GM18507 (cell line): Measurements from ENCODE around the gene SDC1.
"Not testable (repeated sequence)": the region's sequence is repeated elsewhere in the genome, so short reads cannot be mapped to it uniquely, and the experiment has no call there.

Experiments
- DNase-seq: peaks from one replicate; pipeline ENCODE4 v3.0.0; 2011; ENCODE audit warnings: low read depth; ENCODE audit not compliant: insufficient read length; ENCODE audit errors: extremely low spot score
- FAIRE-seq: peaks from 2 replicates; lab custom pipeline; 2011; peaks lifted over from hg19 to GRCh38; lab: Jason Lieb, UNC

Gene SDC1

DNA sequence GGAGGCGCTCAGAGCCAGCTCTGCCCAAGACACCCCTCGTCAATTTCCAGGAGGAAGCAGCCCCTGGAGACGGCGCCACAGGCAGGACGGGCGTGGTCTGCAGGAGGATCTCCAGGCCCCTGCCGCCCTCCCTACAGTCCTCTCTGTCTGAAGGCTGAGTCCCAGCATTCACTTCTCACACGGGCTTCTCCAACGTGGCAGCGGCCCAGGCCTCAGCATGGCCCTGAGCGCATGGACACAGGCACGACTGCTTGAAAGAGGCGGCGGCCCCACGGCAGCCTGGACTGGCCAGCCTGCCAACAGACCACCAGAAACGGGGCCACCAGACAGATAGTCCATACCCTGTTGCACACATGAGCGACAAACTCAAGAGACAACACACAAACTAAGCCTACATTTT is 23.3 kb downstream of the SDC1 start:
- DNase-seq (no peak), FAIRE-seq (no peak)

DNA sequence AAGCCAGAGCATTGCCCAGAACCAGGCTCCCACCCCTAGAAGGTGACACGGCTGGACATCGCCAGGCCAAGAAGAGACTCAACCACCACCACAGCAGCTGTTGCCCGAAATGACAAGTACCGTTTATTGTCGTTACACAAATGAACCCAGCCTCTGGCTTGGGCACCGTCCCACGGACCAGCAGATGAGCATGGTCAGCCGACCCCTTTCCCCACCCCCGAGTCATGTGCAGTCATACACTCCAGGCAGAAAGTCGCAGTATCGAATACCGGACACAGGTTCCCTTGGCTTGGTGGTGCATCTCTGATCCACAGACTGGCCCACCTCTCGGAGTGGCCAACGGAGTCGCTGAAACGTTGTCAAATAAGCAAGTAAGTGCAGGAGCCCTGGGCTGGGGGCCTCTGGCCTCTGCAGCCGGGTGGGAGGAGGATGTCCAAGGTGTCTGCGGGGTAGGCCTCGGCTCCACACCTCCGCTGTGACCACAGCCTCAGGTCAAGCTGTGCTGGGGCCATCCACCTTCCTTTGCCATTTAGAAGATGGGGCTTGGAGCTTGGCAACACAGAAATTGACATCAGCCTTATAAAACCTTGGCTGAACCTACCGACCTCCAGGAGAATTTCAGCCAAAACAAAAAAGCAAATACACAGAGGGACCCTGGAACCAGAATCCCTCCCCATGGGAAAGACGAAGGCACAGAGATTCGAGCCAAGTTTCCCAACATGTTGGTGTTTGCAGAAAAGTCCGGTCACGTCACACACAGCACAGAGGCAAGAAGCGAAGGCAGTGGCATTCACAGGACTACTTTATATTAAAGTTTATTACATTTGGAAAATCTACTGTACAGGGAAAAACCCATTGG is 24.0 kb downstream of the SDC1 start:
- FAIRE-seq (no peak), DNase-seq (no peak)

DNA sequence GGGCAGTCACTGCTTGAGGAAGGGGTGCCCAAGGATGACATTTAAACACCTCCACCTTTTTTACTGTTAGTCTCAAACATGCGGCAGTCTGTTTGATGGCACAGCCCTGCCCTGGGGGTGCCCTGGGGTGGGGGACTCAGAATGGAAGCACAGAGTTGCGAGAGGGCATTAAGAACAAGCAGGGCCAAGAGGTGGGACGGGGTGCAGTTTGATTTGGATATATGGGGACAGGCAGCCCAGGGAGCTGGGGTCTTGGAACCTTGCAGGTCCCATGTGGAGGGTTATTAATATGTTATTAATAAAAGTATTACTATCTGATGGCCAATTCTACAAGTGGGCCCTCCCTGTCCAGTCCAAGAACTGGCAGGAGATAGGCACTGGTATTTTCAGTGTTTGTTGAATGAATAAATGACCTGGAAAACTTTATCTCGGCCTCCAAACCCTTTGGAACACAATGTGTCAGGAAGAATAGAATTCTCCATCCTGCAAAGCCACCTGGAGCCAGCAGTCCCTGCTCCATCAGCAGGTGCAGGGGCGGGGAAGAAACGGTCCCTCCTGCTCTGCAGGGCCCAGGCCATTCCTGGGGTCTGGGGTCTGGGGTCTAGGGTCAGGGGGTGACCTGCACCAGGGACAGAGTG is 25.2 kb downstream of the SDC1 start:
- no peak for FAIRE-seq
- DNase-seq, result no peak

DNA sequence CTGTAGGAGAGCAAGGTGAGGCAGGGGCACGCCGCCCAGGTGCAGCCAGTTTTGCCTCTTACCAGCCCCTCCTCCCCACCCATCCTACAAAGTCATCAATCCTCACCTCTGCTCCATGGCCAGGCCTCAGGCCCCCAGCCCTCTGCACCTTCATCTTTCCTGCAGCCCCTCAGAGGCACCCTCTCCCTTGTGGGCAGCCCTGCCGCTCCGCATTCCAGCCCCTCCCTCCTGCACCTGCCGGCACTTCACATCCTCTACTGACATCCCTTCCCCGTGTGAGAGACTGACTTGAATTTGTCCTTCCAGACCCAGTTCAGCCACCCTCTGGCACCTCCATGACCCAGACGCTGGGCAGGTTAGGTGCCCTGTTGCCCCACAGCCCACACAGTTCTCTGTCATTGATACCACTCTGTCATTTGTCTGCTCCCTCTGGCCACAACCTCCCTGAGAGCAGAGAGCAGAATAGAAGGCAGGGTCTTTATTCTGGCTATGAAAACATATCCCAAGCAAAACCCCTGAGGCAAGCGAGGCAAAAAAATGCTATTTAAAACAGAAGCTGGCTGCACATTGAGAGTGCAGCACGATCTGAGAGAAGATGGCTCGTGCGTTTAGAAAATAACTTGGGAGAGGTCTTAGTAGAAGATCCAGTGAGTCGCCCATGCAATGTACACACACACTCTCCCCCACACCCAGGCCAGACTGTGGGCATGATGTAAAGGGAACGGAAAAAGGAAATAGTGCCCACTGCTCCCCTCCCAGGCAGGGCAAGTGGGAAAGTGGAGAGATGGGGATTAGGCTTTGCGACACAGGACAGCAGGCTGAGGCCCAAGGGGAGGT is 25.9 kb downstream of the SDC1 start:
- DNase-seq (no peak), FAIRE-seq (no peak)

DNA sequence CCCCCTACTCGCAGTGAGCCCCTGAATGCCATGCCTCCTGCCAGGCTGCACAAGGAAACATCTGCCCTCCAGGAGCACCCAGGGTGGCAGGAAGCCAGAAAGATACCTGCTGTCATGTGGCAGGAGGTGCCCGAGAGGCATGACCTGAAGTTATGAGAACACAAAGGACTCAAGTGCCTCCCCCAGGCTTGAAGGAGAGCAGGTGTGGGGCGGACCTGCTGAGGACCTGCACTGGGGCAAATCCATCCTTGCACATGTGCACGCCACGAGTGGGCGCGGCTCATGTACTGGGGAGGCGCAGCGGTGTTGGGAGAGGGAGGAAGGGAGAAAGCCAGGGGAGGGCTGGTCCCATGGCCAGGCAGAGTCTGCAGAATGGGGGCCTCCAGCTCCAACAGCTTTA is 26.9 kb downstream of the SDC1 start:
- FAIRE-seq, result no peak
- DNase-seq, result no peak

DNA sequence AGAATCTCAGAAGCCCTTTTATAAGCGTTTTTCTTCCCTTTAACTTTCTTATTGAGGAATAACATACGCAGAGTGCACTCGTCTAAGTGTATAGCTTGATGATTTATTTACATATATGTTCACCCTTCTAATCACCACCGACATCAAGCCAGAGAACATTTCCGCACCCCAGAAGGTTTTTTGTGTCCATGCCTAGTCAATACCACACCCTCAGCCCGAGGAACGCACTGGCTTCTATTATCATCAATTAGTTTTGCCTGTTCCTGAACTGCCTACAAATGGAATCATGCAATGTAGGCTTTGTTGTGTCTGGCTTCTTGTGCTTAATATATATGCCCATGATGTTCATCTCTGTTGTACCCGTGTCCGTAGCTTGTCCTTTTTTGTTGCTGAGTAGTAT is 27.7 kb downstream of the SDC1 start:
- DNase-seq (no peak), FAIRE-seq (no peak)

DNA sequence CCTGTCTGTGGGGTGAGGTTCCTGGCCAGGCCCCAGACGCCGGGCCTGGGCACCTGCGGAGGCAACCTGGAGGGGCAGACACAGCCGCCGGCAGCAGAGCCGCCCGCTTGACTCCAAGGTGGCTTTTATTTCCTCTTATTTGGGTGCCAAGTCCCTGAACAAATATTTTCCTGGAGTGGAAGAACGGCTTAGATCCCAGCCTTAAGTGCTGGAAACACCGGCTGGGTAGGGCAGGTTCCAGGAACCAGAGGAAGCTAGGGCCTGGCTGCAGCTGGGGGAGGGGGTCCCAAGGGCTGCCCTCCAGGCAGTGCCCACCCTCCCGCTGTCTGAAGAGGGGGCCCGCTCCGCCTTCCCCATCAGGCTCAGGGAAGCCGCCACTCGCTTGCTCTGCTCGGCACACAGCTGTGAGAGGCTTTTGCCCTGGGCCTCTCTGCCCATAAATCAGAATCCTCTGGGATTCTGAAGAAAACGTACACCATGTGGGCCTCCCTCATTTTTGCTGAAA is 28.2 kb downstream of the SDC1 start:
- FAIRE-seq (no peak), DNase-seq (no peak)

DNA sequence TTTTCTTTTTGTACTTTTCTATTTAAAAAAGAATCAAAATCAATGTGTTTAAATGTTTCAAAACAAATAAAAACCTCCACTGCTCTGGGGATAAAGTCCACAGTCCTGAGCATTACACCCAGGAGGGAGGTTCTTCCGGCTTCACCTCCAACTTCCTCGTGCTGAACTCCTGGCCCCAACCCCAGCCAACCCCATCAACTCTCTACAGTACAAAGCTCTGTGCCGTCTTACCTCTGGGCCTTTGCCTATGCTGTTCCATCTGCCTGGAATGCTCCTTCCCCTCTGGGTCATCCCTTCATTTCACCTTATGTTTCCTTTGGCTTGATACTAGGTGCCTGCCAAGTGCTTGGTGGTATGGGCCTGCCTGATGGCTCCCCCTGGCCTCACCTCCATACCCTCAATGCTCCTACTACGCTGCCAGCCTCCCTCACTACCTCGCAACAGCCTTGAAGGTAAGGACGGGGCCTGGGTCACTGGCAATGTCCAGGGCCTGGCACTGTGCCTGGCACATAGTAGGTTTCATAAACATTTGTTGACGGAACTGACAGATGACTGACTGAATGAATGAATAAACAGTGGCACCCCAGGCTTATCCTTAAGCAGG is 28.8 kb downstream of the SDC1 start:
- no peak for FAIRE-seq
- DNase-seq, result no peak

DNA sequence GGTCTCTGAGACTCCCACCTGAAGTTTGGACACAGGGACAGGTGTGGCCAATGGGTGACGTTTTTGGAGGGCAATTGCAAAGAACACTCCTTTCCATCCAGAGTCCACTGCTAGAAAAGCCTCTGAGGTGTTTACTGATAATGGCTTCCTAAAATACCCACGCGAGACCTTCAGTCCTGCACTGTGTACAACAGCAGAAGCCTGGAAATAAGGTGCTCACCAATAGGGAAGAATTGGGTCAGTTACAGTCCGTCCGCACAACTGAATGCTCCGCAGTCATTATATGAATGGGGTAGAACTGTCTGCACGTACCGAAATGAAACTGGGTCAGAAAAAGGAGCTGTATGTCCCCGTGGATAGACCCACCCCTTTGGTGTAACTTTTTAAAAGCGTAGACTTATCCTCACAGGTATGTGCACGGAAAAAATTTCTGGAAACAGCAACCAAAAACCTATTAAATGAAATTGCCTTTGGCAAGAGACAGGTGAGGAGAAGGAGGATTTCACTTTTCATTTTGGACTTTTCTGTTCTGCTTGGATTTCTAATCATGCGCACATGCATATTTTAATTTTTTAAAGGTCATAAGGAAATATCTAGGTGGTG is 29.4 kb downstream of the SDC1 start:
- FAIRE-seq (no peak), DNase-seq (no peak)

DNA sequence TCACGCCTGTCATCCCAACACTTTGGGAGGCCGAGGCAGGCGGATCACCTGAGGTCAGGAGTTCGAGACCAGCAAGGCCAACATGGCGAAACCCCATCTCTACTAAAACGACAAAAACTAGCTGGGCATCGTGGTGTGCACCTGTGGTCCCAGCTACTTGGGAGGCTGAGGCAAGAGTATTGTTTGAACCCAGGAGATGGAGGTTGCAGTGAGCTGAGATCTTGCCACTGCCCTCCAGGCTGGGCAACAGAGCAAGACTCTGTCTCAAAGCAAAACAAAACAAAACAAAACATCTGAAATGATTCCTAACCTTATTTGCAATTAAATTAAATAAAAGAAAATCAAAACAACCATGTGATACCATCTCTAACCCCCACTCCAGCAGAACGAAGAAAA is 29.9 kb downstream of the SDC1 start:
- not testable (repeated sequence) for DNase-seq, FAIRE-seq

DNA sequence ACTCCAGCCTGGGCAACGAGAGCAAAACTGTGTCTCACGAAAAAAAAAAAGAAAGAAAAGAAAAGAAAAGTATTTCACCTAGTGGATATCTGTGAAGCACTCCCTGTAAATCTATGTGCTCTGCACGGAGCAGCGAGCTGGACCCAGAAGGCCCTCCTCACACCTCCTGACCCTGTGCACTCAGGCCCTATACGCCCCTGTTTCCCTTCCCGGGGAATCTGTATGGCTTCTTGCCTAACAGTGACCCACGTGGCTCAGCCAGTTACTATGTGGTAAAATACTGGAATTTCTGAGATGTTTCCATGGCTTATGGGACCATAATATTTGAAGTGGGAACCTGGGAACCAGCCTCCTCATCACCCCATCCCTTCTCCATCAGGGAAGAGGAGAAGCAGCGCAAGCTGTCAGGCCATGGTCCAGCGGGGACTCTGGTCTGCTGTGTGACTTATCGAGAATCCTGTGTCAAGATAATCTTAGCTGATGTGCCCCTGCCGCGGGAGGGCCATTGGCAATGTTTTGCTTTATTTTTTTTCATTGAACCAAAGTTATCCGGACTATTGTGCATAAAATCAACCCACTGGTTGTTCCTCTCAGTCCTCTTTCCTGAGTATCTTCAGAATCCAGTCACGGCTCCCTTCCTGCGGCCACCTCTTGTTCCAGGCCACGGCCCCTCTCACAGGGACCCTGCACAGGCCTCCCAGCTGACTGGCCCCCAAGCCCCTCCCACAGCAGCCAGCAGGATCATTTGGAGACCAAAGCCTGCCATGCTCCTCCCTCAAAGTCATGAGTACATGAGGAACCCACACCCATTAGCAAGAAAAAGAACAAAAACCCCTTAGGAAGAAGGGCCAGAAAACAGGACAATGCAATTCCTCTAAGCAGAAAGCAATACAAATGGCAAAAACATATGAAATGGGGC is 30.6 kb downstream of the SDC1 start:
- FAIRE-seq, result no peak

DNA sequence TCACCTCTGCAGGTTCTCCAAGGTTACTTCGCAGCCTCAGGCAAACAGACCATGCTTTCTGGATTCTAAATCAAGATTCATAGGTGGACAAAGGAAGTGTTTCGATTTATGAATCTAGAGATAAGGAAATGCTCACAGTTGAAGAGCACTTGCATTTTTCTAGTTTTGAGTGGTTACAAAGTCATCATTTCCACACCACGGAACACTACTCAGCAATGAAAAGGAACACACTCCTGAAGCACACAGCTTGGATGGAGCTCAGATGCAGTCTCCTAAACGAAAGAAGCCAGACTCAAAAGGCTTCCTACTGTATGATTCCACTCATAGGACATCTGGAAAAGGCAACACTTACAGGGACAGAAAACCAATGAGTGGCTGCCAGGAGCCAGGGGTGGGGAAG is 31.7 kb downstream of the SDC1 start:
- no peak for DNase-seq
- FAIRE-seq, result no peak

More for the DNA sequence above, 30.6 kb downstream of the SDC1 start:
- no peak for DNase-seq

DNA sequence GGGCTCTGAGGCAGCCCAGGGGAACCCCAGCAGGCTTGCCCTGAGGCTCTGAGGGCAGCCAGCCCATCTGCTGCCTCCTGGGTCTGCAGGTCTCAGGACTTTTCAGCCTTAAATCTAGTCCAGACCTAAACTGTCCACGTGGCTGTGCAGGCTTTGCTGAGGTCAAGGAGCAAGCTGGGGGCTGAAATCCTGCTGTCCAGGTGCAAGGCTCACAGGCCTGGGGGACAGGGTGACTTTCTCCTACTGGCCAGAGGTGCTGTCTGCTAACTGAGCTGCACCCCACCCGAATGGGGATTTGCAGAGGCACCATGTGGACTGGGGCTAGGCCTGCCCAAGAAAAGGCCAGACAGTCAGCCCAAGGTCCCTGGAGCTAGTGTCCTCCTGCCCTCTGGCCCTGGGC is 32.1 kb downstream of the SDC1 start:
- DNase-seq (no peak), FAIRE-seq (no peak)

DNA sequence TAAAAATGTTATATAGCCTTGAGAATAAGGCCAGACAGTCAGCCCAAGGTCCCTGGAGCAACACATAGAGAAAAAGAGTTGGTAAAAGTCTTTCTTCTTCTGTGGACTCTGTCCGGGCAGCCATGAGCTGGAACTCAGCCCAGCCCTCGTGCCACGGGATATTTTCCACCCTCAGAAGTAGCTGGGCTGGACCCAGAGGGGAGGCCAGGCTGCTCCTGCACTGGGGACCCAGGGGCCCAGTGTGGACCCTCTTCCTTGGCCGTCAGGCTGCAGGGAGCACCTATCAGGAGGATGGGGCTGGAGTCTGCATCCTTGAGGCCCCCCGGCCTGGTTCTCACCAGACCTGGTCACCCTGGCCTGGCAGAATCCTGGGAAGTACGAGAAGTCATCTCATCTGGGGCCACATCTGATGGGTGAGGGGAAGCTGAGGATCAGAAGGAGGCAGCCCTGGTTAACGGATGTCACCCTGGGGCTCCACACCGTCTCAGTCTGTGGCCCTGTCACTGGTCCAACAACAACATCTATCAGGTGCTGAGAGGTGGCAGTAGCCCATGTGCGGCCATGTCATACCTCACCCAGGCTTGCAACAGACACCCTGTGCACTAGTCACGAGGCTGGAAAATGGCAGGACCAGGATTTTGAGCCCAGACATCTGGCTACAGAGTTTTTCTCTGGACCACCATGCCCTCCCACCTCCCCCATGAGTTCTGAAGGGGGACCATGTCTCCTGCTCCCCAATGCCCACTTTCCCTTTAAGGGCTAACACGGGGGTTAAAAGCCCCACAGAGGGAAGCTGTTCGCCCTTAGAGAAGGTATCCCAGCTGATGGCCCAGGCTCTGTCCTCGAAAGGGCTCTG is 33.0 kb downstream of the SDC1 start:
- no peak for FAIRE-seq

DNA sequence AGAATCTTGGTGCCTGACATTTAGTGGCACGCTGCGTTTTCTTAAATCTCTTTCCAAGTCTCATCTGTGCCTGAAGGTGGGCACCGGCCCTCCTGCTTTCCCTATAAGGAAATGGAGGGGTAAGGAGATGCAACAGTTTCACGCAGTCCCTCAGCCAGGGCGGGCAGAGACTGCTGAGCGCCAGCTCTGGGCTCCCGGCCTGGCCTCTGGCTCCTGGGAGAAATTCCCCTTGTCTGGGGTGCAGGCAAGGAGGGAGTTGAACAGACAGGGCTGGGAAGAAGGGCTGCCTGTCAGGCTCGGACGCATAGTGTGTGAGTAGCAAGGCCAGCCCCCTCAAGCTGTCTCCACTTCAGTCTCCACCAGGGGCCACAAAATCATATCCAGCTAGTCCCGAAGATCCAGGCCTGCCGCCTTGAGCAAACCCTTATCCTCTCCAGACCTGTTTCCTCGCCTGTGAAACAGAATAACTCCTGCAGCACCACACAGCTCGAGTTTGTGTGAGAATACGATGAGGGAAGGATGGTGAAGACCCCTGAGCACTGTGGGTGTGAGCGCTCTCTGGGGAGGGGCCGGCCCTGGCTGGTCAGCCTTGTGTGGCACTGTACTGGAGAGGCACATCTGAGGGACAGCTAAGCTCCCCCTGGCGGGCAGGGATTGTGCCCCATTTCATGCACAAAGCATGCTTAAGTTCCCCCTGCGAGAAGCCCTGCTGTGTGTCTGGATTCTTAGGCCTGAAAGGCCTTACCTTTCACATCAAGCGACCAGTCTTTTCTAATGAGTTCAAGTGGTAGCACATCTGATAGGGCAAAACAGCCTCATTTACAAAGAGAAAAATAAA is 33.8 kb downstream of the SDC1 start:
- FAIRE-seq (no peak), DNase-seq (no peak)

More for the DNA sequence above, 33.0 kb downstream of the SDC1 start:
- DNase-seq, result no peak

DNA sequence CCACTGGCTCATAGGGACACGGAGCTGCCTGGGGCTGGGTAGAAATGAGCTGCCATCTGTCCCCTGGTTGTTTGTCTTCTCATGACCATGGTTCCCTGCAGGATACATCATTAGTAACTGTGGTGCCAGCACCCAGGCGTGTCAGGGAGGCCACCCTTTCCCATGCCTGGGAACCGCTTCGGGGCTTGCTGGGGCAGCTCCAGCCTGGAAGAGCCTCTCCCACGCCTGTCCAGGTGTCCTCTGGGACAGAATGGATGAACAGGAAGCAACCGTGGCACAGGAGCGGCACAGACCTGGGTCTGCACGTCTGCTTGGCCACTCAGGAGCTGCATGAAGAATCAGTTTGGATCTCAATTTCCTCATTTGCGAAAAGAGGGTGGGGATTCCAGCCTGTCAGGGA is 34.8 kb downstream of the SDC1 start:
- FAIRE-seq (no peak), DNase-seq (no peak)
